Measurements from ENCODE around the gene PTPRU.

Gene PTPRU

GRCh38 chr1:29338908-29339575 is 102.7 kb downstream of the PTPRU start:
- no peak overlapping the region for H3K27ac ChIP-seq (ENCODE audit: low read depth, low read length)
- H3K4me3 ChIP-seq (ENCODE audit: low read length), result no peak overlapping the region
- H3K4me1 ChIP-seq (ENCODE audit: control insufficient read depth, low read length), result no peaks in the 10 kb centered on the region
- no peak for TF ChIP-seq CTCF (IDR thresholded peaks at IDR 0.05; ENCODE audit: low read depth, low read length, poor library complexity, severe bottlenecking)
- no peak for TF ChIP-seq EZH2phosphoT487 (IDR thresholded peaks at IDR 0.05; ENCODE audit: borderline replicate concordance, low read length)
- no peaks in the 10 kb centered on the region for H3K36me3 ChIP-seq (ENCODE audit: control insufficient read depth, low read length)
- H3K9me3 ChIP-seq (ENCODE audit: control insufficient read depth, insufficient read depth, low read length), result no peaks in the 10 kb centered on the region
- H3K27me3 ChIP-seq (ENCODE audit: control insufficient read depth, low read length), result peaks cover 9% of the 10 kb centered on the region
- H3F3A ChIP-seq (ENCODE audit: control insufficient read depth, insufficient read depth), result no peaks in the 10 kb centered on the region
- no peaks in the 10 kb centered on the region for H4K20me1 ChIP-seq (ENCODE audit: control insufficient read depth, insufficient read depth, low read depth, low read length)
- H3K9me2 ChIP-seq (replicated peaks; ENCODE audit: control insufficient read depth, low read length), result no peaks in the 10 kb centered on the region
- no peaks in the 10 kb centered on the region for H3K79me2 ChIP-seq (ENCODE audit: control insufficient read depth, low read length)
- no peak overlapping the region for H3K4me2 ChIP-seq (ENCODE audit: low read length)

DNA sequence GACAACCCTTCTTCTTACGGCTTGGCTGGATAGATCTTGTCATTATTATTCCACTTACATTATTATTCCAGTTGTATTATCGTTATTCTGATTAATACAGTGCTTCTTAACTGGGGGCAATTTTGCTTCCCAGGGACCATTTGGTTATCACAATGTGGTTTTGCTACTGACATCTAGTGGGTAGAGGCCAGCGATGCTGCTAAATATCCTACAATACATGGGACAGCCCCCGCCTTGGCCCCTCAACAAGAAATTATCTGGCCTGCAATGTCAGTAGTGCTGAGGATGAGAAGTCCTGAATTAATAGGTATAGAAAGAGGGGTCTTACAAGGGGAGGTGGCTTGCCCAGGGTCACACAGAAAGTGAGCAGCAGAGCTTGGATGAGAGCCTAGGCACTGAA is 105.6 kb downstream of the PTPRU start:
- Histone ChIP-seq H3K9me3 (ENCODE audit: control insufficient read depth, insufficient read depth, low read length) (no peaks in the 10 kb centered on the region), H3K36me3 (ENCODE audit: control insufficient read depth, low read length) (no peaks in the 10 kb centered on the region), H3K4me3 (ENCODE audit: low read length) (no peak overlapping the region), H4K20me1 (ENCODE audit: control insufficient read depth, insufficient read depth, low read depth, low read length) (no peaks in the 10 kb centered on the region), H3K27me3 (ENCODE audit: control insufficient read depth, low read length) (peaks cover 10% of the 10 kb centered on the region), H3K4me2 (ENCODE audit: low read length) (no peak overlapping the region), H3F3A (ENCODE audit: control insufficient read depth, insufficient read depth) (no peaks in the 10 kb centered on the region), H3K9me2 (replicated peaks; ENCODE audit: control insufficient read depth, low read length) (no peaks in the 10 kb centered on the region), H3K79me2 (ENCODE audit: control insufficient read depth, low read length) (no peaks in the 10 kb centered on the region), H3K4me1 (ENCODE audit: control insufficient read depth, low read length) (no peaks in the 10 kb centered on the region), H3K27ac (ENCODE audit: low read depth, low read length) (no peak overlapping the region)
- TF ChIP-seq CTCF (IDR thresholded peaks at IDR 0.05; ENCODE audit: low read depth, low read length, poor library complexity, severe bottlenecking) (peak; percentile 20), EZH2phosphoT487 (IDR thresholded peaks at IDR 0.05; ENCODE audit: borderline replicate concordance, low read length) (no peak)

DNA sequence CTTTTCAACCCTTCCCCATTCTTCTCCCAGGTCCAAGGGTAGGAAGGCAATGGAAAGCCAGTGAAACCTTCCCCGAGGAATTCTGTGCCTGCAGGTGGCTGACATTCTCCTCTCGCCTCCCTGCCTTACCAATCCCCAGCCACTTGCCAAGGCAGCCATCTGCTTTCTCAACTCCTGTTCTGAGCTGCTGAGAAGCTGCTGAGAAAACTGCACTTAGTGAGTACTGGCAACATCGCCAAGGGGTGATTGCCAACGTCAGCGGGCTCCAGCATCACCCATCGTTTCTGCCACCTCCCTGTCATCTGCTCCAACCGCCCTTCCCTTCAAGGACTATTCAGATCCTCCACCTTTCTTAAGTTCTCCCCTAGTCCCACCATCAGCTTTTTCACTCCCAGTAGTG is 106.0 kb downstream of the PTPRU start:
- peaks cover 11% of the 10 kb centered on the region for H3K27me3 ChIP-seq (ENCODE audit: control insufficient read depth, low read length)
- peak; percentile 2 for TF ChIP-seq CTCF (IDR thresholded peaks at IDR 0.05; ENCODE audit: low read depth, low read length, poor library complexity, severe bottlenecking)
- no peak for TF ChIP-seq EZH2phosphoT487 (IDR thresholded peaks at IDR 0.05; ENCODE audit: borderline replicate concordance, low read length)

More for the DNA sequence above, 106.0 kb downstream of the PTPRU start:
- Histone ChIP-seq H3K4me2 (ENCODE audit: low read length) (no peak overlapping the region), H3K9me2 (replicated peaks; ENCODE audit: control insufficient read depth, low read length) (no peaks in the 10 kb centered on the region), H3K79me2 (ENCODE audit: control insufficient read depth, low read length) (no peaks in the 10 kb centered on the region), H4K20me1 (ENCODE audit: control insufficient read depth, insufficient read depth, low read depth, low read length) (no peaks in the 10 kb centered on the region), H3K36me3 (ENCODE audit: control insufficient read depth, low read length) (no peaks in the 10 kb centered on the region), H3K9me3 (ENCODE audit: control insufficient read depth, insufficient read depth, low read length) (no peaks in the 10 kb centered on the region), H3F3A (ENCODE audit: control insufficient read depth, insufficient read depth) (no peaks in the 10 kb centered on the region), H3K4me1 (ENCODE audit: control insufficient read depth, low read length) (no peaks in the 10 kb centered on the region), H3K4me3 (ENCODE audit: low read length) (no peak overlapping the region), H3K27ac (ENCODE audit: low read depth, low read length) (no peak overlapping the region)
